ENCODE measurements around the gene KYAT1.

GRCh38 chr9:128785427-128785826 is 96.3 kb downstream of the KYAT1 start:
- TF ChIP-seq CTCF (conservative IDR thresholded peaks at IDR 0.05) = no peak
- TF ChIP-seq EZH2 (IDR thresholded peaks at IDR 0.05; ENCODE audit: low read depth) = no peak

Data from PC-9 (cell line).